HEK293T (cell line): ENCODE results near the gene FREY1.

ENCODE experiments used
- CTCF ChIA-PET: fragments of 350-600 bp; formaldehyde crosslinking; extraction: SDS; loops from one replicate; lab custom pipeline; 2021; ENCODE audit warnings: antibody characterized with exemption, inconsistent platforms; lab: Yijun Ruan, JAX
- POLR2A ChIA-PET: fragments of 350-600 bp; formaldehyde crosslinking; extraction: SDS; loops from one replicate; lab custom pipeline; 2020; ENCODE audit warnings: antibody characterized with exemption, inconsistent platforms; lab: Yijun Ruan, JAX
- DNase-seq: peaks from one replicate; pipeline ENCODE4 v3.0.0; 2012; ENCODE audit warnings: mixed read lengths; ENCODE audit errors: extremely low spot score
- ARNT ChIP-seq: fragments of 450-650 bp; IDR thresholded peaks from 2 replicates; pipeline ENCODE4 v1.6.1; 2017; ENCODE audit warnings: mild to moderate bottlenecking
- CTBP1 ChIP-seq: fragments of 450-650 bp; IDR thresholded peaks from 2 replicates; pipeline ENCODE4 v1.6.1; 2016; ENCODE audit warnings: borderline replicate concordance
- ELF4 ChIP-seq: fragments of 450-650 bp; IDR thresholded peaks from 2 replicates; pipeline ENCODE4 v1.6.1; 2017; ENCODE audit warnings: antibody characterized with exemption
- FOXA1 ChIP-seq: fragments of 450-650 bp; IDR thresholded peaks from 2 replicates; pipeline ENCODE4 v1.6.1; 2016; ENCODE audit warnings: mild to moderate bottlenecking
- FOXM1 ChIP-seq: fragments of 450-650 bp; IDR thresholded peaks from 2 replicates; pipeline ENCODE4 v1.6.1; 2017; ENCODE audit warnings: mild to moderate bottlenecking, borderline replicate concordance
- HDGF ChIP-seq: fragments of 450-650 bp; IDR thresholded peaks from 2 replicates; pipeline ENCODE4 v1.6.1; 2017; ENCODE audit warnings: antibody characterized with exemption, borderline replicate concordance
- L3MBTL2 ChIP-seq: fragments of 450-650 bp; conservative IDR thresholded peaks from 2 replicates; pipeline ENCODE4 v1.6.1; 2016; ENCODE audit warnings: mild to moderate bottlenecking
- LEF1 ChIP-seq: fragments of 450-650 bp; IDR thresholded peaks from 2 replicates; pipeline ENCODE4 v1.6.1; 2017; ENCODE audit warnings: mild to moderate bottlenecking, borderline replicate concordance
- NFRKB ChIP-seq: fragments of 450-650 bp; IDR thresholded peaks from 2 replicates; pipeline ENCODE4 v1.6.1; 2016; ENCODE audit warnings: mild to moderate bottlenecking, moderate library complexity
- SP1 ChIP-seq: fragments of 450-650 bp; IDR thresholded peaks from 2 replicates; pipeline ENCODE4 v1.6.1; 2017
- SUZ12 ChIP-seq: fragments of 450-650 bp; IDR thresholded peaks from 2 replicates; pipeline ENCODE4 v1.6.1; 2016; ENCODE audit warnings: mild to moderate bottlenecking
- TARDBP ChIP-seq: fragments of 450-650 bp; IDR thresholded peaks from 2 replicates; pipeline ENCODE4 v1.6.1; 2016
- TF ChIP-seq, protein P1 (sequence below): fragments of 450-650 bp; IDR thresholded peaks from 2 replicates; pipeline ENCODE4 v1.6.1; 2016

The FREY1 gene

GRCh38 chr11:45922425-45923082, 15.5 kb upstream of the FREY1 start, which contains the start of gene LARGE2:
TSS of gene LARGE2 (plus strand) at chr11:45922656. CDS start at chr11:45922883, 227 bp downstream.
- peak; percentile 72 for DNase-seq
- POLR2A ChIA-PET, result interaction anchor here (0.5 to 1.3 kb wide), 3 partner anchors 43 to 245 kb away, joined by 3 to 4 read pairs (median 3); no protein-coding TSS in a partner anchor
- TF ChIP-seq TARDBP (no peak), LEF1 (no peak), SP1 (no peak), HDGF (no peak), ARNT (no peak), CTBP1 (no peak)
- CTCF ChIA-PET, result interaction anchor here (0.8 to 1.5 kb wide), 2 partner anchors 84 to 151 kb away, joined by 3 to 5 read pairs; no protein-coding TSS in a partner anchor

- ChIA-PET CTCF (interaction anchor here (1.5 kb wide), 1 partner anchor 150 kb away, joined by 5 read pairs; no protein-coding TSS in a partner anchor), POLR2A (interaction anchor here (0.5 to 1.3 kb wide), 4 partner anchors 44 to 246 kb away, joined by 3 to 4 read pairs (median 3); no protein-coding TSS in a partner anchor)
- TF ChIP-seq HDGF (no peak), NFRKB (no peak)
- no peak for DNase-seq
Observed at GRCh38 chr11:45921561-45922424, 14.7 kb upstream of the FREY1 start.

GRCh38 chr11:45920531-45921477, 13.7 kb upstream of the FREY1 start:
- TF ChIP-seq NFRKB (no peak), SUZ12 (no peak), ELF4 (no peak)
- POLR2A ChIA-PET, result no interaction called here
- DNase-seq, result no peak
- CTCF ChIA-PET, result no interaction called here

DNA sequence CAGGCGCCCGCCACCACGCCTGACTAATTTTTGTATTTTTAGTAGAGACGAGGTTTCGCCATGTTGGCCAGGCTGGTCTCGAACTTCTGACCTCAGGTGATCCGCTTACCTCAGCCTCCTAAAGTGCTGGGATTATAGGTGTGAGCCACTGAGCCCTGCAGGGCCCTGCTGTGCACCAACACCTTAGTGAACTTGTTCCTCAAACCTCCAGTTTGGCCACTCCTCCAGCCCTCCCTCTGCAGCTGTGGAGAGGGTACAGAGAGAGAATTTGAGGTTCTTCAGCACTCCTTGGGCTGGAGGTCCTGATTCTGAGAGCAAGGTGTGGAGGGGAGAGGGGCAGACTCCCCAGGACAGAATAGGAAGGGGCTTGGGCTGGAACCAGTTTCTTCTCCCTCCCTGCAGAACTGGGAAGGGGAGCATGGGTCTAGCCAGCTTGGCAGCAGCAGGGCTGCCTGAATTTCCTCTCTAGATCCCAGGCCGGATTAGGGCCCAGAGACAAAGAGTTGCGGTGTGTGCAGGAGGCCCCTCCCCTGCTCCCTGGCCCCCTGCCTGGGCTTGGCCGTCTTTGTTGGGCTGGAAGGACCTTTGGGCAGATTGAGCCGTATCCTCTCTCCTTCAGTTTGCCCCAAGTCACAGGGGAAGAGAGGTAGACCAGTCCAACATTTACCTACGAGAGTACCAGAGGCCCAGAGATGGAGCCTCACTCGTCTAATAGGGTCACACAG, 12.9 kb upstream of the FREY1 start:
- no peak for TF ChIP-seq ARNT
- TF ChIP-seq, protein P1, sequence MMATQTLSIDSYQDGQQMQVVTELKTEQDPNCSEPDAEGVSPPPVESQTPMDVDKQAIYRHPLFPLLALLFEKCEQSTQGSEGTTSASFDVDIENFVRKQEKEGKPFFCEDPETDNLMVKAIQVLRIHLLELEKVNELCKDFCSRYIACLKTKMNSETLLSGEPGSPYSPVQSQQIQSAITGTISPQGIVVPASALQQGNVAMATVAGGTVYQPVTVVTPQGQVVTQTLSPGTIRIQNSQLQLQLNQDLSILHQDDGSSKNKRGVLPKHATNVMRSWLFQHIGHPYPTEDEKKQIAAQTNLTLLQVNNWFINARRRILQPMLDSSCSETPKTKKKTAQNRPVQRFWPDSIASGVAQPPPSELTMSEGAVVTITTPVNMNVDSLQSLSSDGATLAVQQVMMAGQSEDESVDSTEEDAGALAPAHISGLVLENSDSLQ, result no peak
- TF ChIP-seq SP1, result no peak
- no peak for TF ChIP-seq SUZ12
- TF ChIP-seq HDGF, result no peak
- ChIA-PET POLR2A (no interaction called here), CTCF (no interaction called here)
- DNase-seq, result no peak

DNA sequence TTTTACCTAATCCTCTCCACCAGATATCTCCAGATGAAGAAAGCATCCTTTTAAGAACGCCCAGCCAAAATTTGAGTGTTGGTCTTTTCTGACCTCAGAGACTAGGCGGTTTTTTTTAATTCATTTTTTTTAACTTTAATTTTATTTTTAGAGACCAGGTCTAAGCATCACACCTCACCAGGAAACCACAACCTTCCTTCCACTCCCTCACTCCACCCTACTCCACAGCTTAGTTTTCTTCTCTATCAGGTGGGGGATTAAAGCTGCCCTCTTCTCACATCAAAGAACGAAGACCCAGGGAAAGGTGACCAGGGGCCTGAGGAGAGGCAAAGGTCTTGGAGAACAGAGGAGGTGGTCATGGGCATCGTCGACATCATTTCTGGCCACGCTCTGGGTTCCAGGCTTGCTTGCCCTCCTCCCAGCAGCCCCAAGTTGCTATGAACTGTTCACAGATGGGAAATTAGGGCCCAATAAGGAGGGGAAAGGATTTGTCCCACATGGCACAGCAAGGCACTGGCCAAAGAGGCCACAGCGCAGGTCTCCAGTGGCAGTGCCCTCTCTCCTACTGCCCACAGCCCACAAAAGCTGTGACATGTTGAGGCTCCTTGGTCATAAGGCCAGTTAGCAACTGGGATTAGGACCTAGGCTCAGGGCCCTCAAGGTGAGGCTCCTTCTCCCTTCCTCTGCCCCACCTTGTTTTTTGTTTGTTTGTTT, 12.0 kb upstream of the FREY1 start:
- ChIA-PET POLR2A (interaction anchor here (1.3 kb wide), 1 partner anchor 8 kb away, joined by 7 read pairs; no protein-coding TSS in a partner anchor), CTCF (no interaction called here)
- TF ChIP-seq CTBP1 (no peak), FOXA1 (no peak)
- no peak for DNase-seq

GRCh38 chr11:45918331-45918941, 11.4 kb upstream of the FREY1 start:
- ChIA-PET POLR2A (interaction anchor here (0.9 to 1.3 kb wide), 5 partner anchors 9 to 359 kb away, joined by 3 to 7 read pairs (median 4); no protein-coding TSS in a partner anchor), CTCF (no interaction called here)
- peak; percentile 83 for DNase-seq
- no peak for TF ChIP-seq TARDBP
- peak; percentile 38; the same call in 1 of the 2 replicates for TF ChIP-seq L3MBTL2
- TF ChIP-seq SUZ12, result no peak
- TF ChIP-seq, protein P1, result peak; percentile 62
- no peak for TF ChIP-seq CTBP1
- no peak for TF ChIP-seq FOXM1
